ENCODE measurements around the gene MAML1.

MAML1 gene

GRCh38 chr5:179825655-179826182, 93.1 kb downstream of the MAML1 start:
- no peak for DNase-seq

Data from activated T-cell treated with anti-CD3 and anti-CD28 coated beads for 4 hours (primary cell).